Small intestine (tissue), 7 donors: ENCODE data around the gene INPP5B. TPM values are rescaled to one million over a fixed set of nuclear protein-coding genes. Genes with fewer than 3 reads are reported as not detected.

ENCODE experiments used
- DNase-seq, 2 donors: peaks; one replicate each; pipeline versions ENCODE4 v3.0.0 to v3.0.0-alpha.2; 2013
- FAIRE-seq: peaks from 2 replicates; lab custom pipeline; 2012; peaks lifted over from hg19 to GRCh38; lab: Jason Lieb, UNC
- H3K27ac ChIP-seq, 3 donors: one replicate each; pipeline ENCODE4 v1.5.1; 2013; ENCODE audit warnings: low read length in 2 of 3, mild to moderate bottlenecking in 2 of 3, control low read depth in 1 of 3, inconsistent platforms in 1 of 3, low read depth in 1 of 3, moderate library complexity in 1 of 3
- H3K27me3 ChIP-seq, 3 donors: one replicate each; pipeline ENCODE4 v1.6.1; 2013; ENCODE audit warnings: low read length in 3 of 3, inconsistent platforms in 1 of 3; ENCODE audit not compliant: control insufficient read depth in 3 of 3, insufficient read depth in 3 of 3
- H3K36me3 ChIP-seq, 3 donors: one replicate each; pipeline ENCODE4 v1.6.1; 2013; ENCODE audit warnings: low read length in 3 of 3, inconsistent platforms in 1 of 3, low read depth in 1 of 3, mild to moderate bottlenecking in 1 of 3, moderate library complexity in 1 of 3; ENCODE audit not compliant: control insufficient read depth in 3 of 3, insufficient read depth in 2 of 3
- H3K4me1 ChIP-seq, 3 donors: one replicate each; pipeline ENCODE4 v1.6.1; 2013; ENCODE audit warnings: low read length in 2 of 3, inconsistent platforms in 1 of 3, low read depth in 1 of 3, mild to moderate bottlenecking in 1 of 3, moderate library complexity in 1 of 3; ENCODE audit not compliant: control insufficient read depth in 3 of 3, insufficient read depth in 2 of 3
- H3K4me3 ChIP-seq, 3 donors: one replicate each; pipeline ENCODE4 v1.5.1; 2013; ENCODE audit warnings: low read length in 3 of 3, control low read depth in 1 of 3, inconsistent platforms in 1 of 3, low read depth in 1 of 3, mild to moderate bottlenecking in 1 of 3, moderate library complexity in 1 of 3
- H3K9me3 ChIP-seq, 2 donors: one replicate each; pipeline ENCODE4 v1.6.1; 2013; ENCODE audit warnings: low read depth in 1 of 2, low read length in 1 of 2; ENCODE audit not compliant: control insufficient read depth in 2 of 2, insufficient read depth in 1 of 2
- WGBS, 3 donors: extraction: QIAGEN DNeasy Blood & Tissue Kit; methylation state at CpG; one replicate each; pipeline ENCODE4 v1.1.7; 2013; 5-methylcytosine and 5-hydroxymethylcytosine counted together
- polyA plus RNA-seq, 4 donors: library from polyadenylated mRNA; stranded (reverse) in 3 of 4; unstranded in 1 of 4; fragments of 200-250 nt in 3 of 4; fragments of 120-200 nt in 1 of 4; gene quantifications; one replicate each; pipeline versions ENCODE4 v1.2.1 to v1.2.3, GENCODE V29; 2013
- donor health status: healthy with polysubstance abuse.
- donor health status: control.
- donor health status: control.
- donor health status: Bipolar disorder and iron deficiency.
- donor health status: healthy.

INPP5B gene
- polyA plus RNA-seq, 4 donors, result 6.7 to 23.2 (median 9.2) TPM

DNA sequence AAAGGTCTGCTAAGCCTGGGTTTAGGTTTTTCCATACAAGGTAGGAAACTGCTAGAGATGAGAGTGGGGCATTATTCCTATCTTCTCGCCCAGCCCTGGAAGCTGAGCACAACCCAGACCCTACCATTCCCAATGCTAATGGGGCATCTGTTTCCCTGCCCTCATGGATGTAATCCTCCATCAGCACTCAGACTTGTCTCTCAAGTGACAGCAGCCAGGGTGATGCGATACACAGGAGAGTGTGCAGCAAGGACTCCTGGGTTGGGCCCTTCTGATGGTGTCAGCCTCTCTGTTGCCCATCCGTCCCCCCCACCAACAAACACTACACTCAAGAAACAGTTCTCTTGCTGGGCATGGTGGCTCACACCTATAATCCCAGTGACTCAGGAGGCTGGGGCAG is 5.9 kb upstream of the INPP5B start:
- DNase-seq (no peak), FAIRE-seq (no peak)
- peaks cover 4 to 12% (median 5%) of the 10 kb centered on the region in 3 donors for H3K36me3 ChIP-seq
- H3K9me3 ChIP-seq, result no peaks in the 10 kb centered on the region
- H3K27ac ChIP-seq, result no peak overlapping the region
- WGBS, 3 donors, result 93 to 94% (median 93%) methylated on average over 3 of the region's 3 CpGs
- no peak overlapping the region for H3K4me3 ChIP-seq
- H3K27me3 ChIP-seq, result no peaks in the 10 kb centered on the region
- H3K4me1 ChIP-seq, result peaks cover 0 to 18% (median 0%) of the 10 kb centered on the region in 3 donors

DNA sequence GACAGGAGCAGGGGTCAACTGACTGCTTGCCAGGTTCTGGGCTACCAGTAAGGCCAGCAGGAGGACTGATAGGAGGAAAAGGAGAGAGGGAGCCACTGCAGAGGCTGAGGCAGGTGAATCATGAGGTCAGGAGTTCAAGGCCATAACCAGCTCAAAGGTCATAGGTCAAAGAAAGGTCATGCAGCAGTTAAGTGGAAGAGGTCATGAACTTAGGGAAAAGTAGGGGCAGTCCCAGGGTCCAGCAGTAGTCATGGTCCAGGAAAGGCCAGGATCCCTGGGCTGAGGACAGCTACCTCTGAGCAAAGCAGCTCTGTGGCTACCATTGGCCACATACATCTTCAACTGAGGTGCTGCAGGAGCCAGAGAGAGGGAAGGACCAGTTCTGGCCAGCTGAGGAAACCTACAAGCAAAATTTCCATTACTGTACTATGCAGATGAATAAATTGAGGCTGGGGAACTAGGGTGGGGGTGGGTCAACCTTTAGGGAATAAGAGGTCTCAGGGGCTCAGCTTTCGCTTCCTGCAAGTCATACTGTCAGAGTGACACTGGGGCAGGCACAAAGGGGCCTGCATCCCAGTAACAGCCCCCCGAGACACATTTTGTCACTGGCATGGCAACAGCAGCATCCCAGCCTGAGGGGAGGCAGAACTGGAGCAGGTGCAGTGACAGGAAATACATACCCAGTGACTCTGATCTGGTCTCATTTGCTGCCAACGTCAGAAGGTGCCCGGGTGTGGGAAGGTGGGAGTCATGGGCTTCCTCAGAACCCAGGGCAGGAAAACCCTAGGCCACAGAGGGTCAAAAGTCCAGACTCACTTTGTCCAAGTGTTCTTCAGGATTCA is 5.2 kb upstream of the INPP5B start:
- Histone ChIP-seq H3K36me3 (peaks cover 1 to 8% (median 2%) of the 10 kb centered on the region in 3 donors), H3K27ac (no peak overlapping the region), H3K9me3 (no peaks in the 10 kb centered on the region), H3K4me1 (peaks cover 0 to 21% (median 0%) of the 10 kb centered on the region in 3 donors), H3K27me3 (no peaks in the 10 kb centered on the region), H3K4me3 (no peak overlapping the region)
- WGBS, 3 donors, result 60 to 65% (median 64%) methylated on average over 4 of the region's 4 CpGs
- DNase-seq (no peak), FAIRE-seq (no peak)

DNA sequence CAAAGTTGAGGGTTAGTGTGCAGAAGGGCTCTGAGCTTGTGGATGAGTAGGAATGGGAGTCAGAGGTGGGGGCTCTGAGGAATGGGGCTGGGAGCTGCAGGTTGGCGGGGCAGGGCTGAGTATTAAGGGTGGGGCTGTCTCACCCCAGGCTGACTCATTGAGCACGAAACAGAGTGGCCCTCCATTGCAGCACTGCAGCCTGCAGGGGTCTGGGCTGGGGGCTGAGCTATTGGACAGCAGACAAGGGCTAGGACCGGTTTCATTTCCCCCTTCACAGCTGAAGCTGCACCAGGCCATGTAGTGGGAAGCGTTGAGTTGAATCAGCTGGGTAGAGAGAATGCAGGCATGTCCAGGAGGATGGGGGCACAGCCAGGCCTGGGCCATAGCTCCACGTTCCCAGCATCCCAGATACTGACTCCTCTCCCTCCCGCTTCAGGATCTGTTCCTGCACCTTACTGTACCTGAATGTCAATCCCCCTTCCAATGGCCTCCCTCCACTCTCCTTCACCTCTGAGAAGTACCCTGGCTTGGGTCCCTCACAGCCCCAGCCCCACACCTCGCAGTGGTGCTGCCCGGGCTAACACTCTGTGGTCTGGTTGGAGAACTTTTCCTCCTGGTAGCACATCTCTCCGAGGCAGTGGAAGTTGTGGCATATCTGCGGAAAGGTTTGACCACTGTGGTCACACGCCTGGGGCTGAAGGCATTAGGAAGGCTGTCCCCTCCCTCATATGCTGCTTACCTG is 4.4 kb upstream of the INPP5B start:
- H3K4me3 ChIP-seq, result no peak overlapping the region
- H3K9me3 ChIP-seq, result no peaks in the 10 kb centered on the region
- peaks cover 0 to 2% (median 0%) of the 10 kb centered on the region in 3 donors for H3K36me3 ChIP-seq
- peaks cover 0 to 21% (median 0%) of the 10 kb centered on the region in 3 donors for H3K4me1 ChIP-seq
- no peak for FAIRE-seq
- DNase-seq, result no peak
- H3K27me3 ChIP-seq, result no peaks in the 10 kb centered on the region
- 80 to 86% (median 83%) methylated on average over 11 of the region's 11 CpGs for WGBS, 3 donors
- H3K27ac ChIP-seq, result no peak overlapping the region

DNA sequence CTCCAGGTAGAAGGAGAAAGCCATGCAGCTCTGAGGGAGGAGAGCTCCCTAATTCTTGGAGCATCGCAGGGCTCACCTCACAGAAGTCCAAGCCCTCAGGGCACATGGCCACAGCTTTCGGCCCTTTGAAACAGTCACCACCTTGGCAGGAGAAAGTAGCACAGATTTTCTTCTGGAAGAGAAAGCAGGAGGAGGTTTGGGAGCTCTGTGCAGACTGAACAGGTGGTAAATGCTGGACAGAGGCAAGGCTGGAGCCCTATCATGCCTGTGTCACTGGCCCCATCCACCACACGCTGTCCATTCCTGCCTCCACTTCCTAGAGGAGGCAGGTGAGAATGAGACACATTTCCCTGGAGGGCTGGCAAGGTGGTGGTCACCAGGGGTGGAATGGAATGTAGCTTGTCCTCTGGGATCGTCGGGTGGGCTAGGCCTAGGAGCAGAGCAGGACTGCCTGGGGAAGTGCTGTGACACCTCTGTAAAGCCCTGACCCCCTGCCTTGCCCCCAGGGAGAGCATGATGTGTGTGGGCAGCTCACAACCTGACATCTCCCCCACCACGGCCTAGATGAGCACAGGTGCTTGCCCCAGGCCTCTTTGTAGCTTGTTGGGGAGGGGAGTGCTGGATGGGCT is 2.8 kb upstream of the INPP5B start:
- Histone ChIP-seq H3K36me3 (peaks cover 0 to 4% (median 0%) of the 10 kb centered on the region in 3 donors), H3K27me3 (no peaks in the 10 kb centered on the region), H3K4me3 (no peak overlapping the region), H3K27ac (no peak overlapping the region), H3K9me3 (no peaks in the 10 kb centered on the region), H3K4me1 (peaks cover 0 to 21% (median 0%) of the 10 kb centered on the region in 3 donors)
- 71 to 82% (median 80%) methylated on average over 6 of the region's 6 CpGs for WGBS, 3 donors
- DNase-seq (no peak), FAIRE-seq (no peak)

DNA sequence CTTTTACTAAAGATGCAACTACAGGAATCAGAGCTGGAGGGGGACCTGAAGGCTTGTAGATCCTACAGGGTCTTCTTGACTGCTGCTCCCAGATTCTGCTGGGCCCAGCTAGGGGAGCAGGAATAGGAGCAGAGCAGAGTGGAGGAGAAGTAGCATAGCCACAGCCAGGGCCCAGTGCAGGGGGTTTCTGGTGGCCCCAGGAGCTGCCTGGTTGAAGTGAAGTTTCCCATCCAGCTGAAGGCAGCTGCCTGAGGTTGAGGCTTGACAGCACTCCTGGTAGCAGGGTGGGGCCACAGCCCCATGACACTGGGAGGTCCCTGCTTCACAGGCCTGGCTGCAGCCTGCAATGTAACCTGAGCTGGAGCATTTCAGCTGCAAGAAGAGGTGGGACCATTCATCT is 2.0 kb upstream of the INPP5B start:
- no peak for DNase-seq
- Histone ChIP-seq H3K27me3 (no peaks in the 10 kb centered on the region), H3K9me3 (no peaks in the 10 kb centered on the region), H3K36me3 (peaks cover 0 to 7% (median 0%) of the 10 kb centered on the region in 3 donors), H3K4me3 (no peak overlapping the region), H3K27ac (no peak overlapping the region), H3K4me1 (peaks cover 0 to 13% (median 0%) of the 10 kb centered on the region in 3 donors)
- no peak for FAIRE-seq

DNA sequence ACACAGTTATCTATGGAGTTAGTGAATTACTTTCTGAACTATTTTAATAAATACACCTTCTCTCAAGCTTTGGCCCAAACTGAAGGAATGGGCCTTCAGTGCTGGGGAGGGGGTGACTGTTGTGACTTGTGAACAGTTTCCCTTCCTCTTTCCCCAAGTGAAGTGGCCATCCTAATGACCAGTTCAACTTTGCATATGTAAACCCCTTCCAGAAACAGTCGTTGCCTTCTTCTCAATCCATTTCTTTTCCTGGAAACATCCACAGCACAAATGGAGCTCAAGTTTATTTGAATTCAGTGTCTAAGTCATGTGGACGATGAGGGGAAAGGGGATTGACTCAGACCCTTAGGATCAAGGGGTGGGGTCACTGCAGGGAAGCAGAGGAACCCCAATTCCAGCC is 1.3 kb upstream of the INPP5B start:
- H3K9me3 ChIP-seq, result no peaks in the 10 kb centered on the region
- H3K4me1 ChIP-seq, result peaks cover 0 to 13% (median 0%) of the 10 kb centered on the region in 3 donors
- H3K27ac ChIP-seq, result no peak overlapping the region
- H3K4me3 ChIP-seq, result no peak overlapping the region
- H3K36me3 ChIP-seq, result peaks cover 0 to 14% (median 4%) of the 10 kb centered on the region in 3 donors
- DNase-seq (no peak), FAIRE-seq (no peak)
- WGBS, 3 donors, result 48 to 50% (median 48%) methylated on average over 2 of the region's 2 CpGs
- H3K27me3 ChIP-seq, result no peaks in the 10 kb centered on the region

DNA sequence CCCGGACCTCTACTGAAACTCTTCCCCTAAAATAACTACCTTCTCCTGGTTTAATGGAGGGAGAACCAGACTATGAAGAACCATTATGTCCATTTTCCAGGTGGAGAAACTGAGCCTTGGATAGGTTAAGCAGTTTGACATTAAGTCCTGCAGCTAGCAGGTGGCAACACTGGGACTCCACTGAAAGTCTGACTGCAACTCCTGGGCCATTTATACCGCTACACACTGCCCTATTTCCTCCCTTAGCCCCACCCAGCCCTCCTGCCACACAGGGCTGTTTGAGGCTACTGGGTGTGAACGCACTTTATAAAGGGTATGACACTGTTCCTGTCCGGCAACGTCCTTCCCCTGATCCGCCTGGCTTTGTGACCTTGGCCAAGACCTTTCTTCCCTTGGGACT is 511 bp upstream of the INPP5B start:
- FAIRE-seq, result no peak
- H3K36me3 ChIP-seq, result peaks cover 0 to 18% (median 5%) of the 10 kb centered on the region in 3 donors
- WGBS, 3 donors, result 40 to 58% (median 42%) methylated on average over 6 of the region's 6 CpGs
- H3K4me3 ChIP-seq, result peak overlapping the region in 1 of 3 donors; percentile 87
- peaks cover 0 to 13% (median 0%) of the 10 kb centered on the region in 3 donors for H3K4me1 ChIP-seq
- H3K27ac ChIP-seq, result peak overlapping the region in 1 of 3 donors; percentile 5
- no peak for DNase-seq
- no peaks in the 10 kb centered on the region for H3K9me3 ChIP-seq
- no peaks in the 10 kb centered on the region for H3K27me3 ChIP-seq
